ENCODE results near the gene LIN28B.

GRCh38 chr6:105005451-105005850 is 48.5 kb downstream of the LIN28B start:
- TF ChIP-seq POLR2A (IDR thresholded peaks at IDR 0.05; ENCODE audit: low read depth, low read length) (no peak), CTCF (conservative IDR thresholded peaks at IDR 0.05; ENCODE audit: low read depth, low read length) (no peak), CEBPB (IDR thresholded peaks at IDR 0.05; ENCODE audit: low read depth, low read length) (no peak), RFX5 (IDR thresholded peaks at IDR 0.05; ENCODE audit: low read depth, low read length) (no peak), USF2 (IDR thresholded peaks at IDR 0.05; ENCODE audit: low read depth, low read length) (no peak), MAFK (IDR thresholded peaks at IDR 0.05; ENCODE audit: low read depth, low read length) (no peak)
